DND-41 (cell line): ENCODE measurements around the gene HHLA2.
A peak's percentile ranks its signal among the peaks of the same experiment; 100 is the strongest.

Source experiments
- ATAC-seq: fragments of 200-7000 bp; cut with Tn5 transposase; 3 replicates; pipeline ENCODE4 v1.9.1; 2021; ENCODE audit warnings: low read depth; ENCODE audit not compliant: insufficient read depth
- DNase-seq: peaks from one replicate; pipeline ENCODE4 v3.0.0-alpha.2; 2020
- H2AFZ ChIP-seq: 2 replicates; pipeline ENCODE4 v1.6.0; 2012; ENCODE audit warnings: low read depth, low read length
- H3K27ac ChIP-seq: 2 replicates; pipeline ENCODE4 v1.5.1; 2012; ENCODE audit warnings: low read length, inconsistent platforms
- H3K27me3 ChIP-seq: fragments of 200-600 bp; sonication (generic); 2 replicates; pipeline ENCODE4 v1.6.0; 2012; ENCODE audit warnings: low read length, mild to moderate bottlenecking, inconsistent platforms; ENCODE audit not compliant: insufficient read depth, poor library complexity
- H3K36me3 ChIP-seq: 2 replicates; pipeline ENCODE4 v1.5.1; 2012; ENCODE audit warnings: low read length, inconsistent platforms; ENCODE audit not compliant: insufficient read depth
- H3K4me1 ChIP-seq: 2 replicates; pipeline ENCODE4 v1.5.1; 2012; ENCODE audit warnings: mild to moderate bottlenecking, low read length; ENCODE audit not compliant: insufficient read depth
- H3K4me2 ChIP-seq: 2 replicates; pipeline ENCODE4 v1.6.0; 2012; ENCODE audit warnings: mild to moderate bottlenecking, moderate library complexity, low read length, inconsistent platforms; ENCODE audit not compliant: insufficient read depth
- H3K4me3 ChIP-seq, 2 experiments: fragments of 200-600 bp in 1 of 2; shearing (Covaris generic) in 1 of 2; 2 replicates each; pipeline ENCODE4 v1.5.1; 2012 to 2016; ENCODE audit warnings: inconsistent platforms in 2 of 2, low read length in 2 of 2, mild to moderate bottlenecking in 2 of 2, low read depth in 1 of 2, moderate library complexity in 1 of 2
- H3K79me2 ChIP-seq: 2 replicates; pipeline ENCODE4 v1.6.0; 2012; ENCODE audit warnings: low read length, inconsistent platforms; ENCODE audit not compliant: insufficient read depth
- H3K9ac ChIP-seq: 2 replicates; pipeline ENCODE4 v1.6.0; 2012; ENCODE audit warnings: low read depth, mild to moderate bottlenecking, inconsistent platforms, low read length, moderate library complexity
- H3K9me3 ChIP-seq: 2 replicates; pipeline ENCODE4 v1.5.1; 2012; ENCODE audit warnings: low read length, moderate library complexity, mild to moderate bottlenecking, inconsistent platforms; ENCODE audit not compliant: insufficient read depth, severe bottlenecking
- H4K20me1 ChIP-seq: 2 replicates; pipeline ENCODE4 v1.6.0; 2012; ENCODE audit warnings: low read length; ENCODE audit not compliant: insufficient read depth
- EZH2 ChIP-seq: IDR thresholded peaks from 3 replicates; pipeline ENCODE4 v1.6.1; 2012; ENCODE audit warnings: borderline replicate concordance, low read depth, mild to moderate bottlenecking, moderate library complexity, low read length, inconsistent platforms; ENCODE audit not compliant: severe bottlenecking
- TF ChIP-seq, protein P1 (sequence below): IDR thresholded peaks from 2 replicates; pipeline ENCODE4 v1.5.1; 2012; ENCODE audit warnings: borderline replicate concordance, low read length, moderate library complexity, mild to moderate bottlenecking; ENCODE audit not compliant: poor library complexity, severe bottlenecking; ENCODE audit errors: extremely low read depth

Gene HHLA2

DNA sequence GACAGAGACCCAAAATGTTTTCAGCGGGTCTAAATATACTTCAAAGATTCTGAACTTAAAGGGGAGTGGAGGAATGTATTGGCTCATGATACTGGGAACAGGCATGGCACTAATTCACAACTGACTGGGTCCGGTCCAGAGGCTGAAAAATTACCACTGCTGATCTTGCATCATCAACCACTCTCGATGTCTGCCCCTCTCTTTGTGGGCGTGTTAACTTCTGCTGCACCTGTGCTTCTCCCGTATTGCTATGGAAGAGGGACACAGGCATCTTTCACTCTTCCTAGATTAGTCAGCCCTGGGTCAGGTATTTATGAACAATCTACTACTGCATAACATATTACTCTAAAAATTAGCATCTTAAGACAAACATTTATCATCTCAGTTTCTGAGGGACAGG lies 33.2 kb downstream of the HHLA2 start:
- H3K27me3 ChIP-seq = no peaks in the 10 kb centered on the region
- peak overlapping the region; percentile 8; the same call in 1 of the 2 replicates for H3K27ac ChIP-seq
- TF ChIP-seq, protein P1, sequence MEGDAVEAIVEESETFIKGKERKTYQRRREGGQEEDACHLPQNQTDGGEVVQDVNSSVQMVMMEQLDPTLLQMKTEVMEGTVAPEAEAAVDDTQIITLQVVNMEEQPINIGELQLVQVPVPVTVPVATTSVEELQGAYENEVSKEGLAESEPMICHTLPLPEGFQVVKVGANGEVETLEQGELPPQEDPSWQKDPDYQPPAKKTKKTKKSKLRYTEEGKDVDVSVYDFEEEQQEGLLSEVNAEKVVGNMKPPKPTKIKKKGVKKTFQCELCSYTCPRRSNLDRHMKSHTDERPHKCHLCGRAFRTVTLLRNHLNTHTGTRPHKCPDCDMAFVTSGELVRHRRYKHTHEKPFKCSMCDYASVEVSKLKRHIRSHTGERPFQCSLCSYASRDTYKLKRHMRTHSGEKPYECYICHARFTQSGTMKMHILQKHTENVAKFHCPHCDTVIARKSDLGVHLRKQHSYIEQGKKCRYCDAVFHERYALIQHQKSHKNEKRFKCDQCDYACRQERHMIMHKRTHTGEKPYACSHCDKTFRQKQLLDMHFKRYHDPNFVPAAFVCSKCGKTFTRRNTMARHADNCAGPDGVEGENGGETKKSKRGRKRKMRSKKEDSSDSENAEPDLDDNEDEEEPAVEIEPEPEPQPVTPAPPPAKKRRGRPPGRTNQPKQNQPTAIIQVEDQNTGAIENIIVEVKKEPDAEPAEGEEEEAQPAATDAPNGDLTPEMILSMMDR = no peak
- no peak for TF ChIP-seq EZH2
- no peak overlapping the region for H3K4me3 ChIP-seq
- H2AFZ ChIP-seq = peak overlapping the region; percentile 11
- ATAC-seq (0 out of 3 replicates have a peak, but pooled peaks have one; percentile 10), DNase-seq (no peak)
- H3K36me3 ChIP-seq = no peaks in the 10 kb centered on the region
- no peaks in the 10 kb centered on the region for H4K20me1 ChIP-seq
- H3K4me2 ChIP-seq = peak overlapping the region; percentile 5; the same call in 1 of the 2 replicates
- H3K9me3 ChIP-seq = no peaks in the 10 kb centered on the region
- peaks cover 19% of the 10 kb centered on the region for H3K4me1 ChIP-seq
- no peaks in the 10 kb centered on the region for H3K79me2 ChIP-seq
- H3K9ac ChIP-seq = no peak overlapping the region

DNA sequence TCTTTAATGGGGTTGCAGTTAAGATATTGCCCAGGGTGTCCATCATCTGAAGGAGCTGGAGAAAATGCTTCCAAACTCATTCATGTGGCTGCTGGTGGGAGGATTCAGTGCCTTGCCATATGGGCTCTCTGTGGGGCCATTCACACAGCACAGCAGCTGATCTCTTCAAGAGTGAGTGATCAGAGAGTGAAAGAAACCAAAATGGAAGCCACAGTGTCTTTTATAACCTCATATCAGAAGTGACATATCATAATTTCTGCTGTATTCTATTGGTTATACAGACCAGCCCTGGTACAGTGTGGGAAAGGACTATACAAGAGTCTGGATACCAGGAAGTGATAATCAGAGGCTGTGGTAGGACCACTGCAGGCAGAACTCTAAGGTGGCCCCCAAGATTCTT lies 33.6 kb downstream of the HHLA2 start:
- no peak for DNase-seq
- Histone ChIP-seq H3K4me1 (peaks cover 19% of the 10 kb centered on the region), H3K27me3 (no peaks in the 10 kb centered on the region), H2AFZ (peak overlapping the region; percentile 28; the same call in 1 of the 2 replicates), H3K27ac (peak overlapping the region; percentile 8; the same call in 1 of the 2 replicates), H3K36me3 (no peaks in the 10 kb centered on the region), H4K20me1 (no peaks in the 10 kb centered on the region), H3K79me2 (no peaks in the 10 kb centered on the region), H3K9me3 (no peaks in the 10 kb centered on the region), H3K4me3 (no peak overlapping the region), H3K4me2 (no peak overlapping the region), H3K9ac (no peak overlapping the region)
- TF ChIP-seq EZH2 = no peak
- TF ChIP-seq, protein P1 = no peak
- ATAC-seq = peak; percentile 25; the same call in 1 of the 3 replicates

DNA sequence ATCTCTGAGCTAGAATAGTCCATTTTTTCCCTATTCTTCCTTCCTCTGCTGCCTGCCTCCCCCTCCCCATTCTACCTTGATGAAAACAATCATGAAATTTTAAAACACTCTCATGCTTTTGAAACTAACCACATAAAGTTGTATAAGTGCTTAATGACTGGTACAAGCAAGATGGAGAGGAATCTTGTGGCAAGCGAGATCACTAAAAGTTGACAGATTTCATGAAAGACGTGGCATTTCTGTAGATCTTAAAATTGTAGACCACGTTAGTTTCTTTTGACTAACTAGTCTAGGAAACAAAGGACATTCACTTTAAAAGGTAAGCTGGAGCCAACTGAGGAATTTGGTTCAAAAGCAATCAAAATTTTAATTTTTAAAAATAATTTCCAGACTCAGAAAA lies 35.4 kb downstream of the HHLA2 start:
- no peak for ATAC-seq
- Histone ChIP-seq H3K27ac (no peak overlapping the region), H2AFZ (no peak overlapping the region), H4K20me1 (no peaks in the 10 kb centered on the region), H3K27me3 (no peaks in the 10 kb centered on the region), H3K9ac (no peak overlapping the region), H3K4me2 (no peak overlapping the region), H3K4me1 (peaks cover 19% of the 10 kb centered on the region), H3K36me3 (no peaks in the 10 kb centered on the region), H3K79me2 (no peaks in the 10 kb centered on the region), H3K9me3 (no peaks in the 10 kb centered on the region), H3K4me3 (no peak overlapping the region)
- no peak for DNase-seq
- TF ChIP-seq, protein P1 = no peak
- TF ChIP-seq EZH2 = no peak

DNA sequence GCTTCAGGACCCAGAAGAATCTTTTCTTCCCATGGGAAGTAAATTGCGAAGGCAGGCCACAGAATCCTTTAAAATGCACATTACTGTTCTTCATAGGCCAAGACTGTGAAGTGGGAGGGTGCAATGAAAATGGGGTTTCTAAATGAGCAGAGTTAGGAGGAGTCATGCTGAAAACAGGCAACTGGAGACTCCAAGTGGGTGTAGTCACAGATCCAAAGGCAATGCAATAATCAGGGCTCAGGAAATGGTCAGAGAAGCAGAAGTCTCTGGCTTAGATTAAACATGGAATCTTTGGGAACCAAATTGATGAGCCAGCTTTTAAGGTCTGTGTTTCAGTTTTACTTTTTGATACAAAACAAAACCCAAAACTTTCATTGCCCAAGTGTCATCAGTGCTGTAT lies 37.6 kb downstream of the HHLA2 start:
- Histone ChIP-seq H3K79me2 (no peaks in the 10 kb centered on the region), H3K4me1 (peaks cover 9% of the 10 kb centered on the region)

More for the DNA sequence above, 37.6 kb downstream of the HHLA2 start:
- Histone ChIP-seq H3K4me2 (no peak overlapping the region), H3K27ac (no peak overlapping the region), H3K9ac (no peak overlapping the region), H4K20me1 (no peaks in the 10 kb centered on the region), H3K36me3 (no peaks in the 10 kb centered on the region), H3K27me3 (no peaks in the 10 kb centered on the region), H3K4me3 (no peak overlapping the region), H3K9me3 (no peaks in the 10 kb centered on the region), H2AFZ (no peak overlapping the region)
- TF ChIP-seq, protein P1 = no peak
- TF ChIP-seq EZH2 = no peak
- DNase-seq (no peak), ATAC-seq (no peak)
